Panc1 (cell line): Measurements from ENCODE around the gene NOX3. TPM values are rescaled to one million over a fixed set of nuclear protein-coding genes. Genes with fewer than 3 reads are reported as not detected.

Experiments used
- ATAC-seq: fragments of 200-7000 bp; cut with Tn5 transposase; 2 replicates; pipeline ENCODE4 v1.9.1; 2020; ENCODE audit warnings: mild to moderate bottlenecking, moderate library complexity
- BruUV-seq: library from RNA; stranded (reverse); fragments of 400-500 nt; replicated peaks from 2 replicates; lab custom pipeline; 2021; lab: Mats Ljungman, UMichigan
- CTCF ChIA-PET: fragments of 300-600 bp; sonication (Branson Sonifier 250); formaldehyde crosslinking; loops from one replicate; lab custom pipeline; 2022; ENCODE audit warnings: antibody characterized with exemption; lab: Charles Lee
- POLR2A ChIA-PET: fragments of 300-600 bp; sonication (Branson Sonifier 250); formaldehyde crosslinking; loops from one replicate; lab custom pipeline; 2022; ENCODE audit warnings: antibody characterized with exemption; lab: Charles Lee
- DNase-seq: peaks from one replicate; pipeline ENCODE4 v3.0.0-alpha.2; 2010; ENCODE audit warnings: low read depth, low spot score
- H3K27ac ChIP-seq: 2 replicates; pipeline ENCODE4 v1.5.1; 2011; ENCODE audit warnings: mild to moderate bottlenecking, low read length, inconsistent platforms
- H3K27me3 ChIP-seq: fragments of 200-500 bp; sonication (Bioruptor generic); 2 replicates; pipeline ENCODE4 v1.6.0; 2014; ENCODE audit warnings: low read length, inconsistent platforms; ENCODE audit not compliant: control insufficient read depth, insufficient read depth
- H3K36me3 ChIP-seq: fragments of 200-500 bp; sonication (Bioruptor generic); 2 replicates; pipeline ENCODE4 v1.5.1; 2014; ENCODE audit warnings: inconsistent platforms, mild to moderate bottlenecking, low read length, moderate library complexity; ENCODE audit not compliant: control insufficient read depth, insufficient read depth
- H3K4me1 ChIP-seq: 2 replicates; pipeline ENCODE4 v1.5.1; 2011; ENCODE audit warnings: inconsistent platforms, mild to moderate bottlenecking, low read length, moderate library complexity; ENCODE audit not compliant: control insufficient read depth, insufficient read depth
- H3K4me3 ChIP-seq, 2 experiments: 2 replicates each; pipeline ENCODE4 v1.5.1; 2011 to 2012; ENCODE audit warnings: low read depth in 2 of 2, low read length in 2 of 2, mild to moderate bottlenecking in 2 of 2, inconsistent platforms in 1 of 2, moderate library complexity in 1 of 2
- H3K9me3 ChIP-seq: fragments of 200-500 bp; sonication (Bioruptor generic); 2 replicates; pipeline ENCODE4 v1.5.1; 2014; ENCODE audit warnings: low read depth, mild to moderate bottlenecking, inconsistent platforms, low read length, moderate library complexity; ENCODE audit not compliant: control insufficient read depth, insufficient read depth
- POLR2AphosphoS5 ChIP-seq: IDR thresholded peaks from 2 replicates; pipeline ENCODE4 v1.6.1; 2012; ENCODE audit warnings: mild to moderate bottlenecking, low read depth, low read length, moderate library complexity
- SIN3A ChIP-seq: IDR thresholded peaks from 2 replicates; pipeline ENCODE4 v1.6.1; 2012; ENCODE audit warnings: low read depth, mild to moderate bottlenecking, low read length, moderate library complexity, borderline replicate concordance; ENCODE audit not compliant: insufficient read depth
- TCF7L2 ChIP-seq: IDR thresholded peaks from 2 replicates; pipeline ENCODE4 v1.6.1; 2011; ENCODE audit warnings: mild to moderate bottlenecking, low read depth, low read length, inconsistent platforms
- in situ Hi-C: cut with HindIII; loops from 2 replicates; pipeline ENCODE4 v1.10.0; 2016; ENCODE audit warnings: low sequenced_read_pairs, low pct_unique_long_range_greater_than_20kb
- intact Hi-C: fragments of 100-400 bp; cut with micrococcal nuclease; formaldehyde crosslinking; loops from one replicate; pipeline ENCODE4 v1.10.0; 2022; ENCODE audit not compliant: unreplicated experiment
- total RNA-seq: library from RNA; stranded (reverse); gene quantifications from one replicate; pipeline ENCODE4 v1.2.1, GENCODE V29; 2021; ENCODE audit not compliant: unreplicated experiment
- TF ChIP-seq, protein P1 (sequence below), 2 experiments: IDR thresholded peaks; 2 replicates each; pipeline ENCODE4 v1.6.1; 2011 to 2012; ENCODE audit warnings: low read depth in 2 of 2, control low read depth in 1 of 2, low read length in 1 of 2, mild to moderate bottlenecking in 1 of 2, moderate library complexity in 1 of 2; ENCODE audit not compliant: insufficient read depth in 1 of 2
- TF ChIP-seq, protein P2 (sequence below): fragments of 450-650 bp; IDR thresholded peaks from 2 replicates; pipeline ENCODE4 v1.5.1; 2017; ENCODE audit warnings: mild to moderate bottlenecking

NOX3 gene
- total RNA-seq, 1 experiment from 2014 or later, result not detected

DNA sequence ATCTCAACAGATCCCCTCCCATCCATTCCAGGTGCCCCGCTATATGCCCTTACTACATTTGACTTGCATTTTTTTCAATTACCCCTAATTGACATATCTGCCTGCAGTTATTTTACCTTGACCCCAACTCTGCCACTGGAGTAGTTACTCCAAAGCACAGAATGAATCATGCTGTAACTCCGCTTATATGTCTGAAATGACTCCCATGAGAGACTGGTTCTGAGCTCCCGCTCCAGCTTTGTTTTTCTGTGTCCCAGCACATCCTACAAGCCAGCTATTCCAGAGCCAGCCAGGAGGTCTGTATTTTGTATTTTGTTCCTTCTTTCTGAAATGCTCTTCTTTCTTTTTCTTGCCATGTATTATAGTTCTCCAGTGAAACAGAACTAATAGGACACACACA lies 10.9 kb upstream of the NOX3 start:
- Histone ChIP-seq H3K4me3 (no peak overlapping the region), H3K9me3 (no peaks in the 10 kb centered on the region; the same call in 1 of the 2 replicates), H3K27me3 (no peaks in the 10 kb centered on the region), H3K27ac (no peak overlapping the region), H3K36me3 (no peaks in the 10 kb centered on the region), H3K4me1 (no peaks in the 10 kb centered on the region)
- in situ Hi-C loops, result no loop called here
- ChIA-PET POLR2A (no interaction called here), CTCF (no interaction called here)
- no TSS peak for BruUV-seq
- no peak for DNase-seq
- TF ChIP-seq, protein P1, sequence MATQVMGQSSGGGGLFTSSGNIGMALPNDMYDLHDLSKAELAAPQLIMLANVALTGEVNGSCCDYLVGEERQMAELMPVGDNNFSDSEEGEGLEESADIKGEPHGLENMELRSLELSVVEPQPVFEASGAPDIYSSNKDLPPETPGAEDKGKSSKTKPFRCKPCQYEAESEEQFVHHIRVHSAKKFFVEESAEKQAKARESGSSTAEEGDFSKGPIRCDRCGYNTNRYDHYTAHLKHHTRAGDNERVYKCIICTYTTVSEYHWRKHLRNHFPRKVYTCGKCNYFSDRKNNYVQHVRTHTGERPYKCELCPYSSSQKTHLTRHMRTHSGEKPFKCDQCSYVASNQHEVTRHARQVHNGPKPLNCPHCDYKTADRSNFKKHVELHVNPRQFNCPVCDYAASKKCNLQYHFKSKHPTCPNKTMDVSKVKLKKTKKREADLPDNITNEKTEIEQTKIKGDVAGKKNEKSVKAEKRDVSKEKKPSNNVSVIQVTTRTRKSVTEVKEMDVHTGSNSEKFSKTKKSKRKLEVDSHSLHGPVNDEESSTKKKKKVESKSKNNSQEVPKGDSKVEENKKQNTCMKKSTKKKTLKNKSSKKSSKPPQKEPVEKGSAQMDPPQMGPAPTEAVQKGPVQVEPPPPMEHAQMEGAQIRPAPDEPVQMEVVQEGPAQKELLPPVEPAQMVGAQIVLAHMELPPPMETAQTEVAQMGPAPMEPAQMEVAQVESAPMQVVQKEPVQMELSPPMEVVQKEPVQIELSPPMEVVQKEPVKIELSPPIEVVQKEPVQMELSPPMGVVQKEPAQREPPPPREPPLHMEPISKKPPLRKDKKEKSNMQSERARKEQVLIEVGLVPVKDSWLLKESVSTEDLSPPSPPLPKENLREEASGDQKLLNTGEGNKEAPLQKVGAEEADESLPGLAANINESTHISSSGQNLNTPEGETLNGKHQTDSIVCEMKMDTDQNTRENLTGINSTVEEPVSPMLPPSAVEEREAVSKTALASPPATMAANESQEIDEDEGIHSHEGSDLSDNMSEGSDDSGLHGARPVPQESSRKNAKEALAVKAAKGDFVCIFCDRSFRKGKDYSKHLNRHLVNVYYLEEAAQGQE (IDR thresholded peaks at IDR 0.05; ENCODE audit: insufficient read depth in 1 of 2, low read depth in 2 of 2, low read length in 1 of 2), result no peak
- TF ChIP-seq SIN3A, result no peak
- TF ChIP-seq TCF7L2, result no peak
- ATAC-seq, result no peak
- intact Hi-C loops, result no loop called here

DNA sequence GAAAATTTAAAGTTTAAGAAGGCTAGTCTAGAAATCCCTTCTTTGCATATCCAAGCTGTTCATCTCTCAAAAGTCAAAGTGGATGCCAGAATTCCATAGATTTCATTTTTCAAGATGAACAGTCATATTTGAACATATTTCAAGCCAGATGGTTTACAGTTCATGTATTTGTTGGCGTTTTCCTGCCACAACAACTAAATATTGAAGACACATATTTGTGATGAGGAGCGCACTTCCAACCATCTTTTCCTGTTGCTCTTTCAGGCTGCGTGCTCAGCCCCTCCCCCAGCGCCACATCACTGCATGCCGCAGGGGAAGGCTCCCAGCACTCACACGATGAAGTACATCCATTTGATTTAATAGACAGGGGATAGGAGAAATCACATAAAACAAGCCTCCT lies 5.9 kb upstream of the NOX3 start:
- Histone ChIP-seq H3K27me3 (no peaks in the 10 kb centered on the region), H3K27ac (no peak overlapping the region), H3K9me3 (no peaks in the 10 kb centered on the region; the same call in 1 of the 2 replicates), H3K4me1 (no peaks in the 10 kb centered on the region), H3K4me3 (no peak overlapping the region), H3K36me3 (no peaks in the 10 kb centered on the region)
- DNase-seq (no peak), ATAC-seq (no peak)
- in situ Hi-C loops, result no loop called here
- POLR2A ChIA-PET, result no interaction called here
- TF ChIP-seq POLR2AphosphoS5 (no peak), SIN3A (no peak), TCF7L2 (no peak)
- TF ChIP-seq, protein P2, sequence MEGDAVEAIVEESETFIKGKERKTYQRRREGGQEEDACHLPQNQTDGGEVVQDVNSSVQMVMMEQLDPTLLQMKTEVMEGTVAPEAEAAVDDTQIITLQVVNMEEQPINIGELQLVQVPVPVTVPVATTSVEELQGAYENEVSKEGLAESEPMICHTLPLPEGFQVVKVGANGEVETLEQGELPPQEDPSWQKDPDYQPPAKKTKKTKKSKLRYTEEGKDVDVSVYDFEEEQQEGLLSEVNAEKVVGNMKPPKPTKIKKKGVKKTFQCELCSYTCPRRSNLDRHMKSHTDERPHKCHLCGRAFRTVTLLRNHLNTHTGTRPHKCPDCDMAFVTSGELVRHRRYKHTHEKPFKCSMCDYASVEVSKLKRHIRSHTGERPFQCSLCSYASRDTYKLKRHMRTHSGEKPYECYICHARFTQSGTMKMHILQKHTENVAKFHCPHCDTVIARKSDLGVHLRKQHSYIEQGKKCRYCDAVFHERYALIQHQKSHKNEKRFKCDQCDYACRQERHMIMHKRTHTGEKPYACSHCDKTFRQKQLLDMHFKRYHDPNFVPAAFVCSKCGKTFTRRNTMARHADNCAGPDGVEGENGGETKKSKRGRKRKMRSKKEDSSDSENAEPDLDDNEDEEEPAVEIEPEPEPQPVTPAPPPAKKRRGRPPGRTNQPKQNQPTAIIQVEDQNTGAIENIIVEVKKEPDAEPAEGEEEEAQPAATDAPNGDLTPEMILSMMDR, result no peak
- TF ChIP-seq, protein P1 (IDR thresholded peaks at IDR 0.05; ENCODE audit: insufficient read depth in 1 of 2, low read depth in 2 of 2, low read length in 1 of 2), result no peak
- BruUV-seq, result no TSS peak
- intact Hi-C loops, result no loop called here
- CTCF ChIA-PET, result no interaction called here
